NCI-H510A (cell line): ENCODE data around the gene RFXANK.

ENCODE experiments used
- DNase-seq: peaks from one replicate; lab custom pipeline; 2025; lab: John Stamatoyannopoulos, UW

Gene RFXANK

DNA sequence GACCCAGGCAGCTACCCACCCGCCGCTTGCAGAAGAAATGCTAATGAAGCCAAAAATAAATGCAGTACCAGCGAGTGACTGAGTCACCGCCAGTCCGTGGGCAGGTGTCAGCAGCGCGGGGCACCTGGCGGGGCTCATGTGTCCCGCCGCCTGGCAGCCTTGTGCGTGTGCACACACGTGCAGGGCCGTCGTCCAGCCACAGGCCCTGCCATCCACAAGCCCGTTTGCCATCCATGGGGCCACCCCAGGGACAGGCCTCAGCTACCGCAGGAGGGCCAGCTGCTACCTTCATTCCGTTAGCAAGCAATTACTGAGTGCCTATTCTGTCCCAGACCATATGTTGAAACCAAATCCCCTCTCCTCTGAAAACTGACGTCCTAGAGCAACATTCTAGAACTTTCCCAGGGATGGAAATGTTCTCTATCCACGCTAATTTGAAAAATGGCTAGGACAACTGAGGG lies 40.2 kb downstream of the RFXANK start:
- no peak for DNase-seq

GRCh38 chr19:19234220-19234816 lies 42.3 kb downstream of the RFXANK start:
- DNase-seq, result no peak

GRCh38 chr19:19236173-19236572 lies 44.1 kb downstream of the RFXANK start:
- no peak for DNase-seq

- DNase-seq, result no peak
These were observed 46.3 kb downstream of the RFXANK start for GRCh38 chr19:19238126-19238894.

- no peak for DNase-seq
These were observed 47.6 kb downstream of the RFXANK start for GRCh38 chr19:19239675-19240074.

DNA sequence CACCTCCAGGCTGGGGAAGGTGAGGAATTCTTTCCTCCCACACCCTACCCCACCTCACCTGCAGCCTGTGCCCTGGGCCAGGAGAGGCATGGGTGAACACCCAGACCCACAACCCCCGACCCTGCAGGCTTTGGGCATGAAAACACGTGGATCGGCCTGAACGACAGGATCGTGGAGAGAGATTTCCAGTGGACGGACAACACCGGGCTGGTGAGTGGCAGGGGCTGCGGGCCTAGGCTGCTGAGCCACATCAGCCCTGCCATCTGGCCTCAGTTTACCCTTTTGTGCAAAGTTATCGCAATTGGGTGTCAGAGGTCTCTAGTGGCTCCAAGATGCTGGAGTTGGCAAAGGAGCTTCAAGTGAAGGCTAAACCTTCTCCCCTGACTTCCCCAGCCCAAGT lies 48.4 kb downstream of the RFXANK start:
- DNase-seq, result no peak

- no peak for DNase-seq
These were observed 58.2 kb downstream of the RFXANK start for GRCh38 chr19:19250196-19250801.
